Tibial artery (tissue), 4 donors: ENCODE data around the gene UNK.
"Not testable (repeated sequence)": the region's sequence is repeated elsewhere in the genome, so short reads cannot be mapped to it uniquely, and the experiment has no call there.

ENCODE experiments used
- DNase-seq, 2 donors: peaks; one replicate each; pipeline ENCODE4 v3.0.0-alpha.2; 2019
- H3K27ac ChIP-seq, 2 donors: fragments of 200-600 bp; sonication (generic) in 1 of 2; 1 replicate in 1 of 2; 2 replicates in 1 of 2; pipeline ENCODE4 v1.5.1; 2018 to 2019; ENCODE audit warnings: mild to moderate bottlenecking in 1 of 2
- H3K27me3 ChIP-seq, 2 donors: fragments of 200-600 bp; sonication (generic) in 1 of 2; one replicate each; pipeline versions ENCODE4 v1.5.1 to v1.6.0; 2016 to 2019
- H3K36me3 ChIP-seq, 3 donors: fragments of 200-600 bp; sonication (generic) in 2 of 3; one replicate each; pipeline ENCODE4 v1.5.1; 2016 to 2019; ENCODE audit warnings: mild to moderate bottlenecking in 2 of 3
- H3K4me1 ChIP-seq, 4 donors: fragments of 200-600 bp; sonication (generic) in 2 of 4; 1 replicate in 3 of 4; 2 replicates in 1 of 4; pipeline ENCODE4 v1.5.1; 2016 to 2019
- H3K4me3 ChIP-seq, 2 donors: fragments of 200-600 bp; sonication (generic) in 1 of 2; 1 replicate in 1 of 2; 2 replicates in 1 of 2; pipeline ENCODE4 v1.5.1; 2018 to 2019; ENCODE audit warnings: mild to moderate bottlenecking in 2 of 2
- H3K9me3 ChIP-seq, 3 donors: fragments of 200-600 bp; sonication (generic) in 1 of 3; one replicate each; pipeline ENCODE4 v1.5.1; 2016 to 2019
- CTCF ChIP-seq, 2 experiments: fragments of 200-600 bp in 1 of 2; fragments of 450-650 bp in 1 of 2; IDR thresholded peaks; one replicate each; pipeline ENCODE4 v1.5.1; 2017 to 2019; ENCODE audit warnings: antibody characterized with exemption in 2 of 2, mild to moderate bottlenecking in 1 of 2, moderate library complexity in 1 of 2
- intact Hi-C: fragments of 100-400 bp; cut with DNase I; formaldehyde crosslinking; loops from one replicate; pipeline ENCODE4 v1.15.0; 2023; ENCODE audit warnings: low total_unique reads

Gene UNK

GRCh38 chr17:75854881-75855309, 70.3 kb downstream of the UNK start:
- TF ChIP-seq CTCF (IDR thresholded peaks at IDR 0.05) = no peak
- Histone ChIP-seq H3K4me3 (peak overlapping the region; percentile 60 to 95), H3K36me3 (peaks cover 18 to 27% (median 24%) of the 10 kb centered on the region in 3 donors), H3K27me3 (no peaks in the 10 kb centered on the region), H3K27ac (peak overlapping the region; percentile 91 to 100), H3K4me1 (peaks cover 0 to 51% (median 26%) of the 10 kb centered on the region in 4 donors), H3K9me3 (no peaks in the 10 kb centered on the region)
- intact Hi-C loops = no loop called here
- no peak for DNase-seq

- Histone ChIP-seq H3K36me3 (peaks cover 13 to 21% (median 18%) of the 10 kb centered on the region in 3 donors), H3K9me3 (no peaks in the 10 kb centered on the region), H3K27ac (peak within 1 kb of the TSS; percentile 91 to 100), H3K27me3 (no peaks in the 10 kb centered on the region), H3K4me1 (peaks cover 0 to 46% (median 26%) of the 10 kb centered on the region in 4 donors), H3K4me3 (peak within 1 kb of the TSS; percentile 60 to 95)
- intact Hi-C loops = no loop called here
- peak; percentile 46 to 59 for TF ChIP-seq CTCF (IDR thresholded peaks at IDR 0.05)
- DNase-seq = peak; percentile 99 to 100
Measured at GRCh38 chr17:75855310-75856061, 70.9 kb downstream of the UNK start, which contains the start of gene WBP2. WBP2 (minus strand) TSS chr17:75855335; CDS start chr17:75855297, 38 bp downstream.

- TF ChIP-seq CTCF (IDR thresholded peaks at IDR 0.05) = no peak
- H3K4me1 ChIP-seq = peaks cover 0 to 40% (median 24%) of the 10 kb centered on the region in 4 donors
- H3K36me3 ChIP-seq = peaks cover 5 to 14% (median 11%) of the 10 kb centered on the region in 3 donors
- intact Hi-C loops = no loop called here
- H3K4me3 ChIP-seq = peak overlapping the region; percentile 60 to 95
- H3K27me3 ChIP-seq = no peaks in the 10 kb centered on the region
- H3K9me3 ChIP-seq = no peaks in the 10 kb centered on the region
- H3K27ac ChIP-seq = peak overlapping the region; percentile 91 to 100
- DNase-seq = peak; percentile 65 to 71
Measured at GRCh38 chr17:75856062-75856756, 71.6 kb downstream of the UNK start.

- H3K9me3 ChIP-seq, intact Hi-C loops, H3K27me3 ChIP-seq, DNase-seq, H3K36me3 ChIP-seq, H3K4me3 ChIP-seq: not testable (repeated sequence)
- Histone ChIP-seq H3K4me1 (peaks cover 0 to 15% (median 8%) of the 10 kb centered on the region in 4 donors), H3K27ac (peak overlapping the region in 1 of 2 donors; percentile 20)
Measured at GRCh38 chr17:75859358-75859757, 74.8 kb downstream of the UNK start.

- H3K9me3 ChIP-seq = no peaks in the 10 kb centered on the region
- intact Hi-C loops = no loop called here
- peak; percentile 58 to 70 for DNase-seq
- H3K4me3 ChIP-seq = no peak overlapping the region
- no peak overlapping the region for H3K27ac ChIP-seq
- no peaks in the 10 kb centered on the region for H3K36me3 ChIP-seq
- no peak for TF ChIP-seq CTCF (IDR thresholded peaks at IDR 0.05)
- H3K4me1 ChIP-seq = peaks cover 0 to 13% (median 8%) of the 10 kb centered on the region in 4 donors
- H3K27me3 ChIP-seq = no peaks in the 10 kb centered on the region
Measured at GRCh38 chr17:75861927-75862317, 77.3 kb downstream of the UNK start.

- H3K4me1 ChIP-seq = peaks cover 0 to 26% (median 19%) of the 10 kb centered on the region in 4 donors
- peak; percentile 75 to 86 for DNase-seq
- intact Hi-C loops = no loop called here
- no peaks in the 10 kb centered on the region for H3K36me3 ChIP-seq
- no peaks in the 10 kb centered on the region for H3K27me3 ChIP-seq
- no peak for TF ChIP-seq CTCF (IDR thresholded peaks at IDR 0.05)
- H3K27ac ChIP-seq = peak overlapping the region; percentile 46 to 73
- H3K4me3 ChIP-seq = no peak overlapping the region
- H3K9me3 ChIP-seq = no peaks in the 10 kb centered on the region
Measured at GRCh38 chr17:75864448-75864871, 79.9 kb downstream of the UNK start.

GRCh38 chr17:75864887-75865286, 80.3 kb downstream of the UNK start:
- DNase-seq, H3K9me3 ChIP-seq, H3K36me3 ChIP-seq, H3K4me3 ChIP-seq, H3K27me3 ChIP-seq, intact Hi-C loops: not testable (repeated sequence)
- peaks cover 4 to 30% (median 24%) of the 10 kb centered on the region in 4 donors for H3K4me1 ChIP-seq
- H3K27ac ChIP-seq = peak overlapping the region; percentile 46 to 73

GRCh38 chr17:75865404-75866188, 81.0 kb downstream of the UNK start:
- H3K27me3 ChIP-seq, DNase-seq, intact Hi-C loops, H3K36me3 ChIP-seq, H3K9me3 ChIP-seq, H3K4me3 ChIP-seq: not testable (repeated sequence)
- Histone ChIP-seq H3K27ac (peak overlapping the region in 1 of 2 donors; percentile 73), H3K4me1 (peaks cover 6 to 37% (median 30%) of the 10 kb centered on the region in 4 donors)
